Retina (tissue), 1 donor: Measurements from ENCODE around the gene SAMD8.
"Not testable (repeated sequence)": the region's sequence is repeated elsewhere in the genome, so short reads cannot be mapped to it uniquely, and the experiment has no call there.

ENCODE experiments used
- DNase-seq: peaks from one replicate; pipeline ENCODE4 v3.0.0-alpha.2; 2016

The SAMD8 gene

DNA sequence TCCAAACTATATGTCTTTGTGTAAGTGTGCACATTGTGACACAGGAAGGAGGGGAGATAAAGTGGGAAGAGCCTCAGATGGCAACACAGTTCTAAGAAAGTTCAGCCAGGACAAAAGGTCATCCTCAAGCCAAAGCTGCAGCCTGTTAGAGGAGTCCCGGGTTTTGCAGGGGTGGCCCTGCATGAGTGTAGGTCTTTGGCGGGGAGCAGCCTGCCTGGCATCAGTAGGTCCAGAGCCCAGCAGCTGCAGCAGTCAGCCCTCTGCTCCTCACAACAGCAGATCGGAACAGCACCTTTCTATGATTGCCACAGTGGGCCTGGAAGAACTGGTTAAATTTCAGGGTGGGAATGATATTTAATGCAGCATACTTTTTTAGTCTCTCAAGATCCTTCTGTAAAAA lies 85.6 kb downstream of the SAMD8 start:
- DNase-seq: no peak

DNA sequence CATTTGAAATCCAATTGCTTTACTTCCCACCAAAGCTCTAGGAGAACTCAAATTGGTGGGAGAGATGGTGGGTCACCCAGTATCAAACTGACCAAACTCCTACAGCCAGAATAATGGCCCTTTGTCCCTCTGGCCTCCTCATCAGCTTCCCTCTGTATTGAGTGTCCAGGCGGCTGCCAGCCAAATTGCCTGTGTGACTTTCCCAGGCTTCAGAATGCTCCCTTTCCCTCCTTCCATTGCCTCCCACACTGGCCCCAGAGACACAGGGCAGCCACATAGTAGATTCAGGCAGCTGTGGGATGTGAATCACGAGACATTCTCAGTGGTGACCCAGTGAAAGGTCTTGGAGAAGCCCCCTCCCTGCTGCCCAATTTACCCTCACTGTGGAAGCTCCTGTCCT lies 86.5 kb downstream of the SAMD8 start:
- DNase-seq: no peak

DNA sequence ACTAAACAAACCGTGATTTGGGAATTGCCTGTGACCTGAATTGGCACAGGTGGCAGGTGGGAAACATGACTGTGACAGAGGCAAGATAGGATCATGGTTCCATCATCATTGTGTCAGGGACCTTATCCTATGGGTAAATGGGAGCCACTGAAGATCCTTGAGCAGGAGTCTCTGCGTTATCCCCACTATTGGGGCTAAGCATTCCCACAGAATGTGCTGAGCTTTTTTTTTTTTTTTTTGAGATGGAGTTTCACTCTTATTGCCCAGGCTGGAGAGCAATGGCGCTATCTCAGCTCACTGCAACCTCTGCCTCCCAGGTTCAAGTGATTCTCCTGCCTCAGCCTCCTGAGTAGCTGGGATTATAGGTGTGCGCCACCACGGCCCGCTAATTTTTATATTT lies 88.5 kb downstream of the SAMD8 start:
- DNase-seq: not testable (repeated sequence)

DNA sequence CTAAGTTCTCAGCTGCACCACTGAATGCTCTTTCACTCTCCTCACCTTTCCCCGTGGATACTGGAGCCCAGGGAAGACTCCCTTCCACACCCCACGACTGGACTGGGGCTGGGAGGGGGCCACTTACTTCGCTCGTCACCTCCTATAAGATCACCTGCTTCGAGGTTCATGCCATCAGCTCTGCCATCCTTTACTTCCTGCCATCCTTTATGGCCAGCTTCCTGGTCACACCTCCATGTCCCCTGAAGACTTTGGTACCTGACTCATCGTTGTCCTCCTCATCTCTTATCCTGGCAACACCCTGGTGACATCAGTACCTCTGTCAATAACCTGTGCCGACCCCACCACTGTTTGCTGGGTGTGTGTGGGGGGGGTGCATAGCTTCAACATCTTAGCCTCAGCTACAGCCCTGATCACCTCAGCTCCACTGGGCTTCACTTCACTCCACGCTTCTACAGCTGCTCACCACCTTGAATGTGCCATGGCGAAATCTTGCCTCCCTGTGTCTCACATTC lies 90.4 kb downstream of the SAMD8 start:
- DNase-seq: no peak

DNA sequence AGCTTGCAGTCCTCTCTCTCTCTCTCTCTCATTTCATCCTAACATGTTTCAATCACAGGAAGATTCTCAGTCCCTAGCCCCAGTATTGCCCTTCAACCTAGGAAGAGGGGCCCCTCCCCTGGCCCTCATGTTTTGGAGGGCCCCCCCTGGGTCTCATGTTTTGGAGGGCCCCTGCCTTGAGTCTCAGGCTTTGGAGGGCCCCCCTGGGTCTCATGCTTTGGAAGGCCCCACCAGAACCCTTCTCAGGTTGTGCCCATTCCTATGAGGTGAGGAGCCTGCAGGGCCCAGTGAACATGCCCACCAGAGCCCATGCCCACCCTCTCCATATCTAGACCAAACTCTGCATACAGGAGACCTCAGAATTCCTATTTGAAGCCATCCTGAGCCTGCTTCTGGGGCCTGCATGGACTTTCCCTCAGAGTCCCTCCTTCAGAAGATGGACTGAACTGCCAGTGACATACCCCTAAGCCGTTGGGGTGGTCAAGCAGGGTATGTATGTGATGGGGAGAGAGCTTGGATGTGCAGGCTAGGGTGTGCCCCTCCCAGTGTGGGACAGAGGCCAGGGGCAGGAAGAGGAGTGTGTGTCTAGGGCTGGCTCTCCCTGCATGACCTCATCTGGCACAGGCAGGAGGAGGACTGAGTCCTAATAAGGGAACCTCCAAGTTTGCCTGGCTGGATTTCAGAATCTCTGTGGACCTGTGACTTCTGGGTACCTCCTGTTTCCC lies 91.0 kb downstream of the SAMD8 start:
- DNase-seq: no peak

DNA sequence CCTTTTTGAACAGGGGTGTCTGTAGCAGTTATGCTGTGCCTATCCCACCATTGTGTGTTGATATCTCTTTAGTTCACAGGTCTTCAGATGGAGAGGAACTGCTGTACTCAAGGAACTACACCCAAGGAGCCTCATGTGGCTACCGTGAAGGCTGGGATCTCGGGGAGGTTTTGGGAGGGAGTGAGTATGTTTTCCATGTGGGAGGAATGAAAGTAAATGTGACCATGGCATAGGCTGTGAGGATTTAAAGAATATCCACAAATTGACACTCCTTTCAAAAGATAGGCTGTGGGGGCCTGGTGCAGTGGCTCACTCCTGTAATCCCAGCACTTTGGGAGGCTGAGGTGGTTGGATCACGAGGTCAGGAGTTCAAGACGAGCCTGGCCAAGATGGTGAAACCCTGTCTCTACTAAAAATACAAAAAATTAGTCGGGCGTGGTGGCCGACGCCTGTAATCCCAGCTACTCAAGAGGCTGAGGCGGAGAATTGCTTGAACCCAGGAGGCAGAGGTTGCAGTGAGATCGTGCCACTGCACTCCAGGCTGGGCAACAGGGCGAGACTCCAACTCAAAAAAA lies 91.7 kb downstream of the SAMD8 start:
- not testable (repeated sequence) for DNase-seq

DNA sequence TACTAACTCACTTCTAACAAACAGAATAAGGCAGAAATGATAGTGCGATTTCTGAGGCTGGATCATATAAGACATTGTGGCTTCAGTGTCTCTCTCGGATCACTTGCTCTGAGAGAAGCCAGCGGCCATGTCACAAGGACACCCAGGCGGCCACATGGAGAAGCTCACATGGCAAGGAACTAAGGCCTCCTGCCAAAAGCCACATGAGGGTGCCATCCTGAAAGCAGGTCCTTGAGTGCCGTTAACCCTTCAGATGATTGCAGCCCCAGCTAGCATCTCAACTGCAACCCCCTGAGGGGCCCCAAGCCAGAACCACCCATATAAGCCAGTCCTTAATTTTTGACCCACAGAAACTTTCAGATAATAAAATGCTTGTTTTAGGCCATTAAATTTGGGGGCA lies 92.3 kb downstream of the SAMD8 start:
- DNase-seq: no peak

DNA sequence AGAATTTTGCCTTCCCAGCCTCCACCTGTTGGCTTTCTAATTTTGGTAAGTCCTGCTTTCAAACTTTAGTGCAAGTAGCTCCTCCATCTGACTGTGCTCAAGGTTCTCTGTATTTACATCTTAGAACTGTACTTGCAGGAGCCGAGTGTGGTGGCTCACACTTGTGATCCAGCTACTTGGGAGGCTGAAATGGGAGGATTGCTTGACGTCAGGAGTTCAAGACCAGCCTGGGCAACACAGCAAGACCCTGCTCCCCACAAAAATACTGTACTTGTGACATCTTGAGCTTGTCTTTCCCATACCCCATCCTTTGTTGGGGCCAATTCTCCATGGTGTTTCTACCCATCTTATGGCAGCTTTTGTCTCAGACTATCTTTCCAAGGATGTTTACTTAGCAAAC lies 94.5 kb downstream of the SAMD8 start:
- no peak for DNase-seq

DNA sequence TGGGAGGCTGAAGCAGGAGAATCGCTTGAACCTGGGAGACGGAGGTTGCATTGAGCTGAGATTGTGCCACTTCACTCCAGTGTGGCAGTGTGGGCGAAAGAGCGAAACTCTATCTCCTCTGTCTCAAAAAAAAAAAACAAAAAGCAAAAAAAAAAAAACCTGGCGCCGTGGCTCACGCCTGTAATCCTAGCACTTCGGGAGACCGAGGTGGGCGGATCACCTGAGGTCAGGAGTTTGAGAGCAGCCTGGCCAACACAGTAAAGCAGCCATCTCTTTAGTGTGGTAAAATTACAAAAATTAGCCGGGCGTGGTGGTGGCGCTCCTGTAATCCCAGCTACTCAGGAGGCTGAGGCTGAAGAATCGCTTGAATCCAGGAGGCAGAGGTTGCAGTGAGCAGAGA lies 95.2 kb downstream of the SAMD8 start:
- DNase-seq: not testable (repeated sequence)

DNA sequence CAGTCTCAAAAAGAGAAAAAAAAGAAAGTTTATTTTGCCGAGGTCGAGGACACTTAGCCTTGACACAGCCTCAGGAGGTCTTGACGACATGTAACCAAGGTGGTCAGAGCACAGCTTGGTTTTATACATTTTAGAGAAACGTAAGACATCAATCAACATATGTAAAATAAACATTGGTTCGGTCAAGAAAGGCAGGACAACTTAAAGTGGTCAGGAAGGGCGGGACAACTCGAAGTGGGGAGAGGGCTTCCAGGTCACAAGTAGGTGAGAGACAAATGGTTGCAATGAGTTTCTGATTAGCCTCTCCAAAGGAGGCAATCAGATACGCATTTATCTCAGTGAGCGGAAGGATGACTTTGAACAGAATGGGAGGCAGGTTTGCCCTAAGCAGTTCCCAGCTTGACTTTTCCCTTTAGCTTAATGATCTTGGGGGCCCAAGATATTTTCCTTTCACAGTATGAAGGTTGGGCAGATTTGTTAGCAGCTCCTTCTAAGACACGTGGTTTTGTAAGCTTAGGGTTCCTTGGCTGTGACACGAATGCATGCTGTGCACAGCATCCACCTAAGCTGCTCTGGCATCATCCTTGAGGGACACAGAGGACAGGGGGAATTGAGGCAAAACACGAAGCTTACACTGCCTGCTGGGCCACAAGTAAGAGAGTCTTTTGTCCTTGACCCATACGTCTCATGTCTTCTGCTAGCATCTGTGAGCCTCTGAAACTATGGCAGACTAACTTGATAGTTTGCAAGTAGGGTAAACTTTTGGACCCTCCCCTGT lies 95.8 kb downstream of the SAMD8 start:
- no peak for DNase-seq

DNA sequence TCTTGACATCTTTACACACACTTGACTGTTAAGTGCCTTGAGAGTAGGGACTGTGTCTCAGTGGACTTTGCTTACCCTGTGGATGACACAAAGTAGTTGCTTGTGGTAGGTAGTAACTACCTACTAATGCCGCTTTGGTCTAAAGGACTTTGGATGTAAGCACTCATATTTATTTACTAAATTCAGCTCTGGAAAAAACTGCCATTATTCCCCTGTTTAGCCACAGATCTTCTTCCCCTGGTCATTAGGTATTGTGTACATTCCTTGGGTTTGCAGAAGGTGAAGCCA lies 96.3 kb downstream of the SAMD8 start:
- DNase-seq: no peak

DNA sequence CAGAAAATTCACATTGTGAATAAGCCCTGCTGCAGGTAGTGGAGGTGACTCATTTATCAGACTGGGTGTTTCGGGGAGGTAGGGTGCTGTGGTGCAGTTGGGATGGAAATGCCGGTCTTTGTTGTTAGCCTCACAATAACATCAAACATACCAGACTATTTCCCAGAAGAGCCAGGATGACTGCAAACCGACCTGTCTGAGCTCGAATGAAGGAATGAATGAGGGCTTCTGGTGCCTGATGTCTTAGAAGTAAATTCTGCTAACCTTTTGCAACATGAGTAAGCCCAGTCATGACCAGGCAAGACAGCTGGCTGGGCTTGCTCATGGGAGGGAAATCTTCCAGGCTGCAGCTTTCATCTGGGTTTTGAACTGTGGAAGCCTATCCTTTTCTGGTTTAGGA lies 96.7 kb downstream of the SAMD8 start:
- no peak for DNase-seq

DNA sequence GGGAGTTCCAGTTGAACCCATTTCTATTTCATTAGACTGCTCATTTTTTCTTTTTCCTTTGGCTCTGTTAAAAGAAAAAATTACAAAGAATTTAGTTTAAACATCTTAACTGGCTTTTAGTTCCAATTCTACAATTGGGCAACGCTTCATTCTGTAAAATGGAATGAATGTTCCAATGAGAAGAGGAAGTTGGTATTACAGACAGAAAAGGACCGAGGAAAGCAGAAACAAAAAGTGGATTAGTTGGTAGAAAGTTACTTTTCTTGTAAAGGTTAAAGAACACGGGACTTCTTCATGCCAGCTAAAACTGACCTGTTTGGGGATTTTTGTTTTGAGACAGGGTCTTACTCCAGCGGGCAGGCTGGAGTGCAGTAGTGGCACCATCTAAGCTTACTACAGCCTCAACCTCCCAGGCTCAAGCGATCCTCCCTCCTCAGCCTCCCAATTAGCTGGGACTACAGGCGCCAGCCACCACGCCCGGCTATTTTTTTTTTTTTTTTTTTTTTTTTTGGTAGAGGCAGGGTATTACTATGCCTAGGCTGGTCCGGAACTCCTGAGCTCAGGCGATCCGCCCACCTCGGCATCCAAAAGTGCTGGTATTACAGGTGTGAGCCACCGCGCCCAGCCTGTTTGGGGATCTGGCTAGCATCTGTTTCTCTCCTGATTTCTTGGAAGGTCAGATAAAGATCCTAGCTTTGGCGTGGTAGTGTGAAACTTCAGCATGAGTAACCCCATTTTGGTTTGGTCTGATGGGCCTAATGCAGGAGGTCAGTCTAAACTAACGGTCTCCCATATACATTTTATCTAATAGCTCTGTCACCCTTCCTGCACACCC lies 97.8 kb downstream of the SAMD8 start:
- no peak for DNase-seq

DNA sequence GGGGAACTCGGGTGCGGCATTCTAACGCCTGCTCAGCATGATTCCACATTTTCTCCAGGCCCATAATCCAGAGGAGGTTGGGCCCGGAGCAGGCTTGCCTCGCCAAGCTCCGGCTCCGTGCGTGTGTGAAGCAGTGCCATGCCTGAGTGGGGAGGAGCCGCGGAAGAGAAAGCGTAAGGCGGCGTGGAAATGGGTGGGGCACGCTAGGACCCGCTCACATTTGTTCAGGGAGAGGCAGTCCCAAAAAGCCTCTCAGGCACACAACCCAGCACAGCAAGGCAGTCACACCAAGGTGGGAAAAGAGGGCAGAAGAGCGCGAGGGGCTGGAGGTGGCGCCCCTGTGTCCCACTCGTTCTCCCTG lies 98.4 kb downstream of the SAMD8 start:
- DNase-seq: no peak

DNA sequence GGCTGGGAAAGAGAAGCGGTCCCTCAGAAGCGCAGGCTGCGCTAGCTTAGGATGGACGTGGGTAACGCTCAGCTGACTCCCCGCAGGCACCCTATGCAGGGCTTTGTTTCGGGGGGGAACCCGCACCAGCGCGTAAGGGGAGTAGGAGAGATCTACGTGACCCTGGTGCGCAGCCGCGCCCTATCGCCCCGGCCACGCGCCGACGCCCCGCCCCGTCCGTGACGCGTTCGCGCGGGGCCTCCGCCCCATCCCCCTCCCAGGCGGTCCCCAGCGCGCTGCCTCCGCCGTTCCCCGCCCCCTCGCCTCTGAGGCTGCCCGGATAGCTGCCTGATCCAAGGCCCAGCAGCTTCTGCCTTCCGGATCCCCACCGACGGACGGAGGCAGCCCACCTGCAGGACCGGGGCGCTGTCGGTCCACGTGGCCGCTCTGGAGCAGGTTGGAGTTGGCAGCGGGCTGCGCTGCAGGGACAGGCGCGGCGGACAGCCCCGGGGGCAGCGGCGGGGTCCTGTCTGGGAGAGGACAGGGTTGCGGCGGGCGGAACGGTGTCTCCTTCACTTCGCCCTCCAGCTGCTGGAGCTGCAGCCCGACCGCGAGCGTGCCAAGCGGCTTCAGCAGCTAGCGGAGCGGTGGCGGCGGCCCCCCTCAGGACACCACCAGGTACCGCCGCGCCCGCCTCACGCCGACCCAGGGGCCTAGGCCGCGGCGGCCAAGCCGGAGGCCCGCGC lies 99.0 kb downstream of the SAMD8 start, which contains the start of gene VDAC2:
Gene VDAC2 (plus strand): TSS at position 515 of the 725 bp plus-strand sequence. CDS start 363 bp downstream, outside the sequence.
- DNase-seq: peak; percentile 99

DNA sequence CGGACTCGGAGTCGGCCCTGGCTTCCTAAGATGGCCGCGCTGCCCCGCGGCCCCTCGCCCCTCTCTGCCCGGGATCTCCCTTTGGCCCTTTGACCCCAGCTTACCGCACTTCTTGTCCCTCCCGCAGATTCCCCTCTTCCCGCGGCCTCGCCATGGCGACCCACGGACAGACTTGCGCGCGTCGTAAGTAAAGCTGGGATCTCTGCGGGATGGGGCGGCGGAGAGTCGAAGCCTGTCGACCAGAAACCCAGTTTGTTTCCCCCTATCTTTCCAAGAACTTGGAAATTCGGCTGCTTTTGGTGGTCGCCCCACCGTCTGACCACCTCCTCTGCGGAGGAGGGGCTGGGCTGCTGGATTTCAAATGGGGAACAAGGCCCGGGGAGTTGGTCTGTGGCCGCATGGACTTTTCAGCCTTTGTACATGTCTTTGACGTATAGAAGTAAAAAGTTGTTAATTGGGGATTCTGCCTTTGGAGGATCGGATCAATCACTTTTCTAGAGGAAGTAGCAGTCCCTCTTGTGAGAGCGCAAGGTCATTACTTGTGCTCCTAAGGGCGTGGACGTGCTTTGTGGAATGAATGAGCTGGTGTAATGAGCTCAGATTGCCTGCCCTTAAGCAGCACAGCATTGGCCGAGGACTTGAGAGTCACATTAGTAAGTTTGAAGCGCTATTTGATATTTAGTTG lies 99.7 kb downstream of the SAMD8 start:
- no peak for DNase-seq

DNA sequence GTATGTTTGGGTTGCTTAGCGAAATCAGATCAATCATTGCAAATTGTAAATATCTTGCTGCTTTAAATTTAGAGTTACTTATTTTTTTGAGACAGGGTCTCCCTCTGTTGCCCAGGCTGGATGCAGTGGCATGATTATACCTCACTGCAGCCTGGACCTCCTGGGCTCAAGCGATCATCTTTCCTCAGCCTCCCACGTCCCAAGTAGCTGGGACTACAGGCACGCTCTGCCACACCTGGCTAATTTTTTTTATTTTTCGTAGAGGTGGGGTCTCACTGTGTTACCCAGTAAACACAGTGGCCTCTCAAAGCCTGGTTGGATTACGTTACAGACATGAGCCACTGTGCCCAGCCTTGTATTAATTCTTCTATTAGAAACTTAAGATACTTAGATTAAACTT lies 100.9 kb downstream of the SAMD8 start:
- DNase-seq: no peak

DNA sequence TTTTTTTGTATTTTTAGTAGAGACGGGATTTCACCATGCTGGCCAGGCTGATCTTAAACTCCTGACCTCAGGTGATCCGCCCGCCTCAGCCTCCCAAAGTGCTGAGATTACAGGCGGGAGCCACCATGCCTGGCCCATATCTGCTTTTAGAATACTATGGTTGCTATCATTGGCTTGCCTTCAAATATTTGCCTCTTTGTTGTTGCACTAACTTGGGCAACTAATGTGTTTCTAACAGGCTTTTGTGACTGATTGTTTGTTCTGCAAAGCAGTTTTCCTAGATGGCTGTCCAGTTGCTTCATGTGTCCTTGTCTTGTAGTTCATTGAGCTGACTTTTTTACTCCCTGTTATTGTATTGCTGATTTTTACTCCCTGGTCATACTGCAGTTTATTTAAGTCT lies 108.8 kb downstream of the SAMD8 start:
- no peak for DNase-seq

DNA sequence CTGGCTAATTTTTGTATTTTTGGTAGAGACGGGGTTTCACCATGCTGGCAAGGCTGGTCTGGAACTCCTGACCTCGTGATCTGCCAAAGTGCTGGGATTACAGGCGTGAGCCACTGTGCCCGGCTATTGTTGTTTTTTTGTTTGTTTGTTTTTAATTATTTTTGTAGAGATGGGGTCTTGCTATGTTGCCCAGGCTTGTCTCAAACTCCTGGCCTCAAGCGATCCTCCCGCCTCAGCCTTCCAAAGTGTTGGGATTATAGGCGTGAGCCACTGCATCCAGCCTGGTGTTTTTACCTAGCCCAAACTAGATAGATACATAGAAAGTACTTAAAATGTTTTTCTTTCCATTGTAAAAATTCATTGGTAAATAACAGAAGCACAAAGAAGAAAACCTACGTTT lies 110.0 kb downstream of the SAMD8 start:
- DNase-seq: not testable (repeated sequence)

DNA sequence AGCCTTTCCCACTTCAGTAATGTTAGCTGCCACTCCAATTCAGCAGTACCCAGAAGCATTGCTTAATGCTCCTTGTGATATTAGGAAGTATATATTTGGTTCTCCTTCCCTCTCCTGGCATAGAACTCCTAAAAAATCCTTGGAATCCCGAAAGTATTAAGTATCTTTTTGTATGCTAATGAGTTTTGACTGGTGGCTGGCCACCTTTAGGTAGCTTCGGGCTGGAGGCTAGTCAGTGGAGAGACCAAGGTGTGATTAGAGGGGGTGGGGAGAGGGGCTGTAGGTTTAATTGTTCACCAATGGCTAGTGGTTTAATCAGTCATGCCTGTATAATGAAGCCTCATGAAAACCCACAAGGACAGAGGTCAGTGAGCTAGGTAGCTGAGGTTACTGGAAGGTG lies 112.1 kb downstream of the SAMD8 start:
- DNase-seq: no peak

DNA sequence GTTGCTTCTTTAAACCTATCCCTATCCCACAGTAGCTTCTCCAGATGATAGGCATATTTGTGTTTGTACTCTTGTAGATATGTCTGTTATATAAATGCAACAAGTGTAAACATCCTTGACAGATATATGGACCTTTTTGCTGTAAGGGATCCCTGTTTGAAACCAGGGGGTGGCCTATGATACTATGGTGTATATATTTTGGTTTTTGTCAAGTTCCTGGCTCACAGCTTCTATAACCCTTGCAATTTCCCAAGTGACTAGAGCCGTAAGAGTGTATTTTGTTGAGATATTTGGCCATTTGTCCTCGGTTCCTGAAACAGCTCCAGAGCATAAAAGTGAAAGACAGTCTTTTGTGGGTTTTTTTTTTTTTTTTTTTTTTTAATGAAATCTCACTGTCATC lies 114.6 kb downstream of the SAMD8 start:
- DNase-seq: no peak

DNA sequence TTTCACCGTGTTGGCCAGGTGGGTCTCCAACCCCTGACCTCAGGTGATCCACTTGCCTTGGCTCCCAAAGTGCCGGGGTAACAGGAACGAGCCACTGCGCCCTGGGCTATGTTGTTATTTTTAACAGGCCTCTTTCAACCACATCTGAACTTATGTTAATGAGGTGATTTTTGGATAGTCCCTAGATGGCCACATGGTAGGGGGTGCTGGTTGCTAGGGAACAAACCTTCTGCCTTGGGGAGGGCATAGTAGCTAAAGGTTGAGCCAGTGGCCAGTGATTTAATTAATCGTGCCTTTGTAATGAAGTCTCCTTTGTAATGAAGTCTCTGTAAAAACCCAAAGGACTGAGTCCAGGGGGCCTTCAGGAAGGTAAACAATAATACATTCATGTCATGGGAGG lies 115.2 kb downstream of the SAMD8 start:
- DNase-seq: no peak
